IgD-negative memory B cell (primary cell): ENCODE measurements around the gene SULT1A1. TPM values are rescaled to one million over a fixed set of nuclear protein-coding genes. Genes with fewer than 3 reads are reported as not detected.

Source experiments
- H3K27ac Mint-ChIP-seq, 3 donors: one replicate each; pipeline ENCODE4 v1.8.0; 2020 to 2022; ENCODE audit warnings: mild to moderate bottlenecking in 3 of 3, mixed read lengths in 3 of 3, moderate library complexity in 1 of 3
- H3K27me3 Mint-ChIP-seq: one replicate; pipeline ENCODE4 v1.8.0; 2021; ENCODE audit warnings: mixed read lengths
- H3K36me3 Mint-ChIP-seq: one replicate; pipeline ENCODE4 v1.8.0; 2020; ENCODE audit warnings: mild to moderate bottlenecking, mixed read lengths
- H3K4me1 Mint-ChIP-seq, 3 donors: one replicate each; pipeline ENCODE4 v1.8.0; 2020 to 2022; ENCODE audit warnings: mixed read lengths in 3 of 3, mild to moderate bottlenecking in 1 of 3
- H3K4me3 Mint-ChIP-seq, 4 donors: one replicate each; pipeline ENCODE4 v1.8.0; 2020 to 2022; ENCODE audit warnings: mild to moderate bottlenecking in 4 of 4, mixed read lengths in 4 of 4, moderate library complexity in 3 of 4
- H3K9me3 Mint-ChIP-seq, 3 donors: one replicate each; pipeline ENCODE4 v1.8.0; 2020 to 2021; ENCODE audit warnings: mixed read lengths in 3 of 3, mild to moderate bottlenecking in 1 of 3
- polyA plus RNA-seq: library from polyadenylated mRNA; unstranded; fragments of 300-500 nt; fragmentation: Illumina TruSeq; gene quantifications from one replicate; pipeline ENCODE4 v1.2.3, GENCODE V29; 2021

SULT1A1 gene
- polyA plus RNA-seq, 1 donor from 2014 or later, result 8.2 TPM

DNA sequence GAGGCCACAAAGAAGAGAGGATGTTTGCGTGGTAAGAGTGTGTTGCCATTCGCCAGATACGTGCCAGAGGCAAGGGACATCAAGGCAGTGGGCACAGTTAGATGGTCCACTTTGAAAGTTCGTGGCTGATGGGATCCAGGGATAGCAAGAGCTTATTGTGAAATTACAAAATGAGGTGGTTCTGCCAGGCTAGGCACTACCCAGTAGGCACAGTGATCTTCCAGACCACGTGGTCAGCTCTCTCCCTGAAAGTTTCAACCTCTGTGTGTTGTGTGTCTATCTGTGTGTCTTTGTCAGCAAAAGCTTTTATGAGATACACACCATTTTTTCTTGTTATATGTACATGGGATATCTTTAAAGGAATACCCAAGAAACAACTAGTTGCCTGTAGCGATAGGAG lies 46.6 kb downstream of the SULT1A1 start:
- H3K9me3 Mint-ChIP-seq, result peaks cover 0 to 8% (median 2%) of the 10 kb centered on the region in 3 donors
- H3K27ac Mint-ChIP-seq, result no peak overlapping the region
- peaks cover 0 to 9% (median 1%) of the 10 kb centered on the region in 3 donors for H3K4me1 Mint-ChIP-seq
- no peaks in the 10 kb centered on the region for H3K27me3 Mint-ChIP-seq
- no peak overlapping the region for H3K4me3 Mint-ChIP-seq
- H3K36me3 Mint-ChIP-seq, result peaks cover 13% of the 10 kb centered on the region

DNA sequence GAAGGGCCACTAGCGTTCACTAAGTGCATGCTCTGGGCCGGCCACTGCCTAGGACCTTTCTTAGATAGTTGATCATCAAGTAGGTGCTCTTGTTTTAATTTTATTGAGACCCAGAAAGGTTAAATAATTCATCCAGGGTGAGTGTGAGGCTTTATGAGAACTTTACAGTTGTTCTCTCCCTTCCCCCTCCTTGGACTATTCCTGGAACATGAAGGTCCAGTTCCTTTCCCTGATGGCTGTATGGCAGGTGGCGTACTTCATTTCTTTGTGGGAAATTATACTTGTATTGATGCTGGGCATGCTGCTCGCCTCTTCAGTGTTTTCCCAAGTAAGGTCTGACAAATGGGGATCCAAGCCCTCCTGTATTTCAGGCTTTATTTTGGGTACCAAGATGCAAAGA lies 47.6 kb downstream of the SULT1A1 start:
- Mint-ChIP-seq H3K36me3 (peaks cover 13% of the 10 kb centered on the region), H3K9me3 (peaks cover 0 to 4% (median 2%) of the 10 kb centered on the region in 3 donors), H3K27me3 (no peaks in the 10 kb centered on the region), H3K4me3 (no peak overlapping the region), H3K27ac (no peak overlapping the region), H3K4me1 (peaks cover 0 to 9% (median 1%) of the 10 kb centered on the region in 3 donors)

DNA sequence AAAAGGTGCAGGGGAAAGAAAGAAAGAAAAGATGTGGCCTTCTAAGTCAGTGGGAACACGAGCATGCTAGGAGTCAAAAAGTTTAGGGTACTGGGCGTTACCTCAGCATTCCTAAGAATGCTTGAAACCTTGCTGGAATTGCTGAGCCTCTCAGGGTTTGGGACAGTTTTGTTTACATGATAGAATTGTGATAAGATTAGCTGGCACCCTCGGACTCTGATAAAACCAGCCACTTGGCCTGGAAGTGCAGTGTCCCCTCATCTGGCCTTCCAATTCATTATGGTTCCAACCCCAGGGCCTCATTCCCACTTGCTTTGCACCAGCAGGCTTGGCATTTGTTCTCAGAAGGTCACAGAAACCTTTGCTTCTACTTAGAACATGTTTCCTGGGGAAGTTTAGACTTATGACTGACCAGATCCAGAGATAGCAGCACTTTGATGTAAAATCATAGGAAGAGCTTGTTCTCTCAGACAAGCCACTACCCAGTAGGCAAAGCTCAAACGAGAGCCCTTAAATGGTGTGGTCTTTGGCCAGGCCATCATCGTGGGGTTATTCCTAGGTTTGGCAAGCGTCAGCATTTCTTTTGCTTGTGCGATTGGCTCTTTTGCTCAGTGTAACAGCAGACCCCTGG lies 48.2 kb downstream of the SULT1A1 start:
- H3K4me1 Mint-ChIP-seq, result peaks cover 0 to 10% (median 3%) of the 10 kb centered on the region in 3 donors
- peaks cover 0 to 4% (median 2%) of the 10 kb centered on the region in 3 donors for H3K9me3 Mint-ChIP-seq
- H3K36me3 Mint-ChIP-seq, result peaks cover 13% of the 10 kb centered on the region
- H3K27ac Mint-ChIP-seq, result no peak overlapping the region
- no peaks in the 10 kb centered on the region for H3K27me3 Mint-ChIP-seq
- H3K4me3 Mint-ChIP-seq, result no peak overlapping the region

DNA sequence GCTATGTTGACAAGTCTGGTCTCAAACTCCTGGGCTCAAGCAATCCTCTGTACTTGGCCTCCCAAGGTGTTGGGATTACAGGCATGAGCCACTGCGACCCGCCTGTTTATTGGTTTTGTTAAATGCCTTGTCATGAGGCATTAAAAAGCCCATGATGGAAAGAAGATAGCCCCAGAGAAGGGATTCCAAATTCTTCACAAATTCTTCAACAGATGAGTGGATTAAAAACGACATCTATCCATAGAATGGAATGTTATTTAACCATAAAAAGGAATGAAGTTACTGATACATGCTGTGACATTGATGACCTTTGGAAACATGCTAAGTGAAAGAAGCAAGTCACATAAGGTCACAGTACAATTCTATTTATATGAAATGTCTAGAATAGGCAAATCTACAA lies 51.4 kb downstream of the SULT1A1 start:
- Mint-ChIP-seq H3K4me1 (peaks cover 9 to 17% (median 10%) of the 10 kb centered on the region in 3 donors), H3K36me3 (peaks cover 5% of the 10 kb centered on the region), H3K27me3 (no peaks in the 10 kb centered on the region), H3K4me3 (no peak overlapping the region), H3K9me3 (no peaks in the 10 kb centered on the region), H3K27ac (peak overlapping the region in 1 of 3 donors; percentile 59)

DNA sequence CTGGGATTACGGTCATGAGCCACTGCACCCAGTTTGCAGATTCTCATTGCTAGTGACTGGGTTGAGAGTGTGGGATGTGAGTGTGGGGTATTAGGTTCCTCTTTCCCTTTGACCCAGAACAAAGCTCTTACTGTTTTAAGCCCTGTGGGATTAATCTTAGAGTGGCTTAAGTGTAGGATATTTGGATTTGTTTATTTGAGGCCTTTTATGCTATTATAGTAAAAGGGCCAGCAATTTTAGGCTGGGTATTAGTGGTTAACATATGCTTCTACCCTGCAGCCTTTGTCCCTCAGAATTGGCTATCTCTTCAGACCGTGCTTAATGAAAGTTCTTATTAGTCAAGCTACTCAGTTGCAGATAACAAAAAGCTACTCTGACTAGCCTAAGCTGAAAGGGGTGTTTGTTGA lies 52.9 kb downstream of the SULT1A1 start:
- Mint-ChIP-seq H3K27ac (peak overlapping the region in 2 of 3 donors; percentile 48 to 62), H3K27me3 (no peaks in the 10 kb centered on the region), H3K4me1 (peaks cover 9 to 19% (median 10%) of the 10 kb centered on the region in 3 donors), H3K36me3 (peaks cover 5% of the 10 kb centered on the region), H3K4me3 (peak overlapping the region in 1 of 4 donors; percentile 67), H3K9me3 (no peaks in the 10 kb centered on the region)

DNA sequence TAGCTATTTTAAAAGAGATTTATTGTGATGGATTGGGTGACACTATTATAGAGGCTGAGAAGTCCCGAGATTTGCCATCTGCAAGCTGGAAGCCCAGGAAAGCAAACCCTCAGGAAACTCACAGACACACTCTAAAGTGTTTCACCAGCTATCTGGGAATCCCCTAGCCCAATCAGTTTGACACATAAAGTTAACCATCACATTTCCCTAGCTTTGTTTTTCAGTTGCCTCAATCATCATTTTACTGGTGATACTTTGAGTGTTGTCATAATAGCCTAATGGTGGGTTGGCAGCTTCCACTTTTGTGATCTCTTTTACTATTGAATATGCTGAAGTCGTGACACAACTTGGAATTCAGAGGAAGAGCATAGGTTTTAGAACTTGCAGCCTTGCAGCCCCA lies 54.3 kb downstream of the SULT1A1 start:
- Mint-ChIP-seq H3K4me3 (peak overlapping the region in 3 of 4 donors; percentile 3 to 57 (median 5)), H3K4me1 (peaks cover 9 to 17% (median 10%) of the 10 kb centered on the region in 3 donors), H3K36me3 (peaks cover 5% of the 10 kb centered on the region), H3K9me3 (no peaks in the 10 kb centered on the region), H3K27me3 (no peaks in the 10 kb centered on the region), H3K27ac (peak overlapping the region in 1 of 3 donors; percentile 17)

Other genes starting within 250 kb of the SULT1A1 start
- 0.29 TPM for gene NPIPB6, start 246.5 kb downstream of the SULT1A1 start, polyA plus RNA-seq
- gene EIF3CL, start 206.2 kb downstream of the SULT1A1 start, polyA plus RNA-seq, result 22.3 TPM
- gene NPIPB7, start 137.7 kb downstream of the SULT1A1 start, polyA plus RNA-seq, result 0.59 TPM
- gene CLN3, start 118.0 kb downstream of the SULT1A1 start, polyA plus RNA-seq, result 14.4 TPM
- 0.14 TPM for gene APOBR, start 115.4 kb downstream of the SULT1A1 start, polyA plus RNA-seq
- gene IL27, start 103.2 kb downstream of the SULT1A1 start, polyA plus RNA-seq, result not detected
- gene NUPR1, start 71.1 kb downstream of the SULT1A1 start, polyA plus RNA-seq, result not detected
- gene SGF29, start 56.1 kb downstream of the SULT1A1 start, polyA plus RNA-seq, result 49.2 TPM
- gene SULT1A2, start 13.0 kb downstream of the SULT1A1 start, polyA plus RNA-seq, result not detected
- gene NPIPB8, start 28.0 kb upstream of the SULT1A1 start, polyA plus RNA-seq, result not detected
- gene EIF3C, start 101.4 kb upstream of the SULT1A1 start, polyA plus RNA-seq, result 255 TPM
- 0.31 TPM for gene NPIPB9, start 141.7 kb upstream of the SULT1A1 start, polyA plus RNA-seq
- 35.9 TPM for gene ATXN2L, start 213.0 kb upstream of the SULT1A1 start, polyA plus RNA-seq
- 139 TPM for gene TUFM, start 236.3 kb upstream of the SULT1A1 start, polyA plus RNA-seq